SK-N-SH (cell line): Measurements from ENCODE around the gene NAT8L. TPM values are rescaled to one million over a fixed set of nuclear protein-coding genes. Genes with fewer than 3 reads are reported as not detected.

Experiments
- CTCF ChIA-PET: fragments of 300-600, 350-600 bp; formaldehyde crosslinking; extraction: SDS; loops from one replicate; lab custom pipeline; 2021; lab: Yijun Ruan, JAX
- POLR2A ChIA-PET: fragments of 350-600 bp; sonication (Branson Sonifier 250); formaldehyde crosslinking; extraction: SDS; loops from one replicate; lab custom pipeline; 2020; ENCODE audit warnings: antibody characterized with exemption, inconsistent platforms; lab: Yijun Ruan, JAX
- DNase-seq: peaks from one replicate; pipeline ENCODE4 v3.0.0; 2012
- H2AFZ ChIP-seq: fragments of 200-600 bp; sonication (generic); 2 replicates; pipeline ENCODE4 v1.8.1; 2016; ENCODE audit warnings: antibody characterized with exemption, mild to moderate bottlenecking, low read depth
- H3F3A ChIP-seq: fragments of 200-600 bp; sonication (generic); replicated peaks from 2 replicates; pipeline ENCODE3; 2016; ENCODE audit warnings: antibody characterized with exemption, mild to moderate bottlenecking; ENCODE audit not compliant: insufficient read depth
- H3K27ac ChIP-seq, 2 experiments: fragments of 200-500 bp in 1 of 2; fragments of 200-600 bp in 1 of 2; sonication (Bioruptor generic) in 1 of 2; sonication (generic), shearing (Covaris generic) in 1 of 2; 2 replicates each; pipeline versions ENCODE4 v1.5.1 to v1.6.1; 2014 to 2016; ENCODE audit warnings: low read depth in 2 of 2, inconsistent platforms in 1 of 2, low read length in 1 of 2, mild to moderate bottlenecking in 1 of 2, mixed read lengths in 1 of 2
- H3K27me3 ChIP-seq: fragments of 200-600 bp; sonication (generic), shearing (Covaris generic); 2 replicates; pipeline ENCODE4 v1.6.1; 2016; ENCODE audit warnings: mixed run types; ENCODE audit not compliant: insufficient read depth
- H3K36me3 ChIP-seq, 2 experiments: fragments of 200-500 bp in 1 of 2; fragments of 200-600 bp in 1 of 2; sonication (Bioruptor generic) in 1 of 2; sonication (generic) in 1 of 2; replicated peaks in 1 of 2; 2 replicates each; pipeline versions ENCODE3 to v1.5.1; 2014 to 2016; ENCODE audit warnings: low read length in 1 of 2, mild to moderate bottlenecking in 1 of 2; ENCODE audit not compliant: insufficient read depth in 2 of 2, control insufficient read depth in 1 of 2
- H3K4me1 ChIP-seq, 2 experiments: fragments of 200-500 bp in 1 of 2; fragments of 200-600 bp in 1 of 2; sonication (Bioruptor generic) in 1 of 2; sonication (generic), shearing (Covaris generic) in 1 of 2; 2 replicates each; pipeline versions ENCODE4 v1.5.1 to v1.6.1; 2014 to 2016; ENCODE audit warnings: low read depth in 1 of 2, low read length in 1 of 2, mixed run types in 1 of 2; ENCODE audit not compliant: insufficient read depth in 2 of 2, control insufficient read depth in 1 of 2
- H3K4me2 ChIP-seq: fragments of 200-600 bp; sonication (generic), shearing (Covaris generic); 2 replicates; pipeline ENCODE4 v1.6.1; 2017; ENCODE audit warnings: mixed run types
- H3K4me3 ChIP-seq, 2 experiments: fragments of 200-500 bp in 1 of 2; fragments of 200-600 bp in 1 of 2; sonication (Bioruptor generic) in 1 of 2; sonication (generic), shearing (Covaris generic) in 1 of 2; 2 replicates each; pipeline versions ENCODE4 v1.5.1 to v1.8.1; 2014 to 2016; ENCODE audit warnings: low read depth in 2 of 2, inconsistent platforms in 1 of 2, low read length in 1 of 2, mild to moderate bottlenecking in 1 of 2, mixed read lengths in 1 of 2, moderate library complexity in 1 of 2
- H3K79me2 ChIP-seq: fragments of 200-600 bp; sonication (generic); 2 replicates; pipeline ENCODE4 v1.8.1; 2017; ENCODE audit warnings: mild to moderate bottlenecking; ENCODE audit not compliant: insufficient read depth
- H3K9ac ChIP-seq: fragments of 200-600 bp; sonication (generic); 2 replicates; pipeline ENCODE4 v1.6.1; 2017; ENCODE audit warnings: mixed run types
- H3K9me2 ChIP-seq: fragments of 200-600 bp; sonication (generic); 2 replicates; pipeline ENCODE4 v1.6.1; 2017; ENCODE audit warnings: mixed run types
- H3K9me3 ChIP-seq: fragments of 200-600 bp; sonication (generic); 2 replicates; pipeline ENCODE4 v1.6.1; 2017; ENCODE audit warnings: mixed run types, mild to moderate bottlenecking, moderate library complexity
- H4K20me1 ChIP-seq: fragments of 200-600 bp; sonication (generic); 2 replicates; pipeline ENCODE4 v1.6.1; 2017; ENCODE audit warnings: mild to moderate bottlenecking, mixed run types; ENCODE audit not compliant: insufficient read depth
- GABPA ChIP-seq: IDR thresholded peaks from 2 replicates; pipeline ENCODE4 v1.4.0; 2012; ENCODE audit warnings: low read depth, mild to moderate bottlenecking
- MAX ChIP-seq: IDR thresholded peaks from 2 replicates; pipeline ENCODE4 v1.4.0; 2012; ENCODE audit warnings: low read depth
- MXI1 ChIP-seq: IDR thresholded peaks from 2 replicates; pipeline ENCODE4 v1.6.1; 2012; ENCODE audit warnings: mild to moderate bottlenecking, low read depth, low read length, improper control_type of control experiment
- NRF1 ChIP-seq: IDR thresholded peaks from 2 replicates; pipeline ENCODE4 v1.6.1; 2012; ENCODE audit warnings: low read depth, mild to moderate bottlenecking, low read length
- PBX3 ChIP-seq: IDR thresholded peaks from 2 replicates; pipeline ENCODE4; 2012
- POLR2AphosphoS5 ChIP-seq: IDR thresholded peaks from 2 replicates; pipeline ENCODE4 v1.6.1; 2012; ENCODE audit warnings: low read depth, low read length
- RAD21 ChIP-seq: IDR thresholded peaks from 2 replicates; pipeline ENCODE4 v1.6.1; 2012; ENCODE audit warnings: mild to moderate bottlenecking, low read length
- RCOR1 ChIP-seq: fragments of 150-350 bp; IDR thresholded peaks from 2 replicates; pipeline ENCODE4 v1.6.1; 2017; ENCODE audit warnings: antibody characterized with exemption, low read length
- RXRA ChIP-seq: IDR thresholded peaks from 2 replicates; pipeline ENCODE4 v1.4.0; 2012; ENCODE audit warnings: low read depth, mild to moderate bottlenecking, borderline replicate concordance
- SIN3A ChIP-seq: IDR thresholded peaks from 2 replicates; pipeline ENCODE4 v1.6.1; 2012; ENCODE audit warnings: low read depth, mild to moderate bottlenecking, low read length, moderate library complexity, borderline replicate concordance
- WGBS: methylation state at CpG from one replicate; pipeline ENCODE4 v1.1.6; 2017; ENCODE audit warnings: low lambda C conversion rate; 5-methylcytosine and 5-hydroxymethylcytosine counted together
- polyA plus RNA-seq, 3 experiments: library from polyadenylated mRNA; depleted of rRNA; stranded (reverse); fragments of >200 nt; gene quantifications; 2 replicates each; pipeline ENCODE4 v1.2.3, GENCODE V29; 2012

Gene NAT8L
- polyA plus RNA-seq, 1 of the 3 experiments (the other 2 are of a cell fraction): 0.43 TPM

GRCh38 chr4:2040391-2041238 lies 18.5 kb upstream of the NAT8L start:
- TF ChIP-seq MAX: 0 out of 2 replicates have a peak, but pooled peaks have one; percentile 16
- no peak for TF ChIP-seq RXRA
- H3K4me3 ChIP-seq: peak overlapping the region; percentile 76 to 78
- H3K9ac ChIP-seq: no peak overlapping the region; the same call in 1 of the 2 replicates
- peak overlapping the region; percentile 94 for H3K4me2 ChIP-seq
- peak; percentile 75 for DNase-seq
- no peaks in the 10 kb centered on the region for H3K9me3 ChIP-seq
- peaks cover 0 to 7% of the 10 kb centered on the region in 2 experiments; a peak in 1 of 4 replicates for H3K4me1 ChIP-seq
- WGBS: 74% methylated on average over 16 of the region's 91 CpGs
- H3K36me3 ChIP-seq: no peaks in the 10 kb centered on the region
- no peaks in the 10 kb centered on the region for H3K9me2 ChIP-seq
- CTCF ChIA-PET: interaction anchor here (0.6 to 1.5 kb wide), 2 partner anchors 31 to 56 kb away, joined by 3 to 7 read pairs; partner anchors contain the start of gene NELFA
- POLR2A ChIA-PET: interaction anchor here (0.7 kb wide), 1 partner anchor 31 kb away, joined by 3 read pairs; no protein-coding TSS in a partner anchor
- H3F3A ChIP-seq: peaks cover 6% of the 10 kb centered on the region
- H2AFZ ChIP-seq: peak overlapping the region; percentile 93; the same call in 1 of the 2 replicates
- no peak overlapping the region for H3K27ac ChIP-seq
- H3K27me3 ChIP-seq: no peaks in the 10 kb centered on the region
- peaks cover 5% of the 10 kb centered on the region; the same call in 1 of the 2 replicates for H3K79me2 ChIP-seq
- H4K20me1 ChIP-seq: peaks cover 8% of the 10 kb centered on the region; the same call in 1 of the 2 replicates

GRCh38 chr4:2041239-2042130 lies 17.6 kb upstream of the NAT8L start:
- TF ChIP-seq GABPA (peak; percentile 36; the same call in 1 of the 2 replicates), POLR2AphosphoS5 (peak; percentile 49; the same call in 1 of the 2 replicates), PBX3 (no peak), MXI1 (peak; percentile 42; the same call in 1 of the 2 replicates), RAD21 (no peak), NRF1 (peak; percentile 87), MAX (peak; percentile 25; the same call in 1 of the 2 replicates), RCOR1 (0 out of 2 replicates have a peak, but pooled peaks have one; percentile 27), SIN3A (no peak; the same call in 1 of the 2 replicates)
- 0% methylated on average over 12 of the region's 94 CpGs for WGBS
- Histone ChIP-seq H3K9ac (peak overlapping the region; percentile 52), H4K20me1 (peaks cover 8% of the 10 kb centered on the region; the same call in 1 of the 2 replicates), H3K27ac (peak overlapping the region in 1 of 2 experiments; percentile 36; a peak in 1 of 4 replicates), H3K27me3 (no peaks in the 10 kb centered on the region), H3K4me2 (peak overlapping the region; percentile 94), H2AFZ (peak overlapping the region; percentile 93), H3K9me3 (no peaks in the 10 kb centered on the region), H3K4me3 (peak overlapping the region; percentile 76 to 78), H3K4me1 (peaks cover 0 to 7% of the 10 kb centered on the region in 2 experiments; a peak in 1 of 4 replicates), H3F3A (peaks cover 12% of the 10 kb centered on the region), H3K79me2 (peaks cover 5% of the 10 kb centered on the region; the same call in 1 of the 2 replicates), H3K36me3 (no peaks in the 10 kb centered on the region), H3K9me2 (no peaks in the 10 kb centered on the region)
- POLR2A ChIA-PET: interaction anchor here (0.7 kb wide), 1 partner anchor 32 kb away, joined by 3 read pairs; no protein-coding TSS in a partner anchor
- DNase-seq: peak; percentile 98
- CTCF ChIA-PET: interaction anchor here (0.6 to 1.5 kb wide), 2 partner anchors 32 to 57 kb away, joined by 3 to 7 read pairs; partner anchors contain the start of gene NELFA
